Chondrocyte (in vitro differentiated cells): ENCODE measurements around the gene SGTB. TPM values are rescaled to one million over a fixed set of nuclear protein-coding genes. Genes with fewer than 3 reads are reported as not detected.
"Not testable (repeated sequence)": the region's sequence is repeated elsewhere in the genome, so short reads cannot be mapped to it uniquely, and the experiment has no call there.

ENCODE experiments used
- DNase-seq: peaks from one replicate; pipeline ENCODE4 v3.0.0; 2021; ENCODE audit warnings: mixed read lengths, low spot score
- H3K27ac Mint-ChIP-seq: one replicate; pipeline ENCODE4 v1.8.0; 2021; ENCODE audit warnings: mild to moderate bottlenecking, moderate library complexity, mixed read lengths; ENCODE audit not compliant: unreplicated experiment
- H3K27me3 Mint-ChIP-seq: 2 replicates; pipeline ENCODE4 v1.8.0; 2021; ENCODE audit warnings: low read depth, mixed read lengths
- H3K36me3 Mint-ChIP-seq: 2 replicates; pipeline ENCODE4 v1.8.0; 2021; ENCODE audit warnings: low read depth, mixed read lengths
- H3K4me1 Mint-ChIP-seq: 2 replicates; pipeline ENCODE4 v1.8.0; 2021; ENCODE audit warnings: low read depth, mild to moderate bottlenecking, mixed read lengths
- H3K4me3 Mint-ChIP-seq: one replicate; pipeline ENCODE4 v1.8.0; 2021; ENCODE audit warnings: mild to moderate bottlenecking, moderate library complexity, mixed read lengths; ENCODE audit not compliant: unreplicated experiment
- H3K9me3 Mint-ChIP-seq: 2 replicates; pipeline ENCODE4 v1.8.0; 2021; ENCODE audit warnings: low read depth, mixed read lengths
- CTCF ChIP-seq: fragments of 200-600 bp; sonication (generic); IDR thresholded peaks from 2 replicates; pipeline ENCODE4 v1.5.0; 2021; ENCODE audit warnings: antibody characterized with exemption, mild to moderate bottlenecking, moderate library complexity
- total RNA-seq: library from RNA; stranded (reverse); gene quantifications from 3 replicates; pipeline ENCODE4 v1.2.1, GENCODE V29; 2021

SGTB gene
- total RNA-seq, 1 donor from 2014 or later, result 30.9 TPM

- H3K4me1 Mint-ChIP-seq, result peaks cover 14% of the 10 kb centered on the region
- H3K36me3 Mint-ChIP-seq, result no peaks in the 10 kb centered on the region
Observed at GRCh38 chr5:65734921-65735320, 13.0 kb upstream of the SGTB start.

GRCh38 chr5:65734196-65734775 lies 12.4 kb upstream of the SGTB start:
- H3K9me3 Mint-ChIP-seq, H3K27me3 Mint-ChIP-seq: not testable (repeated sequence)
- peaks cover 14% of the 10 kb centered on the region for H3K4me1 Mint-ChIP-seq

More at GRCh38 chr5:65734921-65735320, 13.0 kb upstream of the SGTB start:
- Mint-ChIP-seq H3K9me3 (peaks cover 4% of the 10 kb centered on the region), H3K27me3 (no peaks in the 10 kb centered on the region), H3K4me3 (no peak overlapping the region), H3K27ac (no peak overlapping the region)
- no peak for TF ChIP-seq CTCF
- no peak for DNase-seq

GRCh38 chr5:65732046-65732445 lies 10.1 kb upstream of the SGTB start:
- DNase-seq, H3K4me3 Mint-ChIP-seq, H3K27ac Mint-ChIP-seq, H3K27me3 Mint-ChIP-seq, H3K36me3 Mint-ChIP-seq, H3K9me3 Mint-ChIP-seq: not testable (repeated sequence)
- H3K4me1 Mint-ChIP-seq, result peaks cover 21% of the 10 kb centered on the region

More at GRCh38 chr5:65734196-65734775, 12.4 kb upstream of the SGTB start:
- not testable (repeated sequence) for DNase-seq, H3K4me3 Mint-ChIP-seq, H3K27ac Mint-ChIP-seq, H3K36me3 Mint-ChIP-seq

GRCh38 chr5:65730910-65731309 lies 9.0 kb upstream of the SGTB start:
- TF ChIP-seq CTCF, result no peak
- Mint-ChIP-seq H3K27me3 (no peaks in the 10 kb centered on the region), H3K36me3 (no peaks in the 10 kb centered on the region), H3K27ac (peak overlapping the region; percentile 25), H3K4me3 (no peak overlapping the region), H3K9me3 (no peaks in the 10 kb centered on the region), H3K4me1 (peaks cover 25% of the 10 kb centered on the region)
- DNase-seq, result no peak

- no peaks in the 10 kb centered on the region for H3K36me3 Mint-ChIP-seq
- no peak overlapping the region for H3K27ac Mint-ChIP-seq
- TF ChIP-seq CTCF, result no peak
- H3K4me1 Mint-ChIP-seq, result peaks cover 34% of the 10 kb centered on the region
- no peaks in the 10 kb centered on the region for H3K27me3 Mint-ChIP-seq
- no peak overlapping the region for H3K4me3 Mint-ChIP-seq
- no peaks in the 10 kb centered on the region for H3K9me3 Mint-ChIP-seq
- no peak for DNase-seq
Observed at GRCh38 chr5:65728218-65728617, 6.3 kb upstream of the SGTB start.

- H3K4me3 Mint-ChIP-seq, result no peak overlapping the region
- no peaks in the 10 kb centered on the region for H3K9me3 Mint-ChIP-seq
- H3K27ac Mint-ChIP-seq, result no peak overlapping the region
- H3K36me3 Mint-ChIP-seq, result no peaks in the 10 kb centered on the region
- TF ChIP-seq CTCF, result no peak
- H3K4me1 Mint-ChIP-seq, result peaks cover 39% of the 10 kb centered on the region
- H3K27me3 Mint-ChIP-seq, result no peaks in the 10 kb centered on the region
- no peak for DNase-seq
Observed at GRCh38 chr5:65727491-65728156, 5.7 kb upstream of the SGTB start.
